Endothelial cell of hepatic sinusoid (primary cell): ENCODE measurements around the gene SLC38A1.
"Not testable (repeated sequence)": the region's sequence is repeated elsewhere in the genome, so short reads cannot be mapped to it uniquely, and the experiment has no call there.

ENCODE experiments used
- in situ Hi-C: cut with HindIII; loops from 2 replicates; pipeline ENCODE4 v1.10.0; 2017; ENCODE audit warnings: low sequenced_read_pairs

The SLC38A1 gene

GRCh38 chr12:46265102-46265501, 3.7 kb downstream of the SLC38A1 start:
- in situ Hi-C loops: no loop called here

GRCh38 chr12:46264057-46264456, 4.8 kb downstream of the SLC38A1 start:
- in situ Hi-C loops: loop anchor here (5.0 kb wide), 1 partner anchor 103 kb away; no protein-coding TSS in a partner anchor

- in situ Hi-C loops: loop anchor here (5.0 kb wide), 1 partner anchor 104 kb away; no protein-coding TSS in a partner anchor
Observed at GRCh38 chr12:46263140-46264016, 5.5 kb downstream of the SLC38A1 start.

- in situ Hi-C loops: loop anchor here (5.0 kb wide), 1 partner anchor 106 kb away; no protein-coding TSS in a partner anchor
Observed at GRCh38 chr12:46261646-46262045, 7.2 kb downstream of the SLC38A1 start.

GRCh38 chr12:46260913-46261476, 7.8 kb downstream of the SLC38A1 start:
- in situ Hi-C loops: loop anchor here (5.0 kb wide), 1 partner anchor 106 kb away; no protein-coding TSS in a partner anchor

GRCh38 chr12:46260124-46260912, 8.5 kb downstream of the SLC38A1 start:
- in situ Hi-C loops: loop anchor here (5.0 kb wide), 1 partner anchor 107 kb away; no protein-coding TSS in a partner anchor

GRCh38 chr12:46259713-46260112, 9.1 kb downstream of the SLC38A1 start:
- in situ Hi-C loops: loop anchor here (5.0 kb wide), 1 partner anchor 108 kb away; no protein-coding TSS in a partner anchor

- in situ Hi-C loops: no loop called here
Observed at GRCh38 chr12:46259071-46259470, 9.8 kb downstream of the SLC38A1 start.

GRCh38 chr12:46258129-46258528, 10.7 kb downstream of the SLC38A1 start:
- in situ Hi-C loops: no loop called here

GRCh38 chr12:46256942-46257341, 11.9 kb downstream of the SLC38A1 start:
- in situ Hi-C loops: no loop called here

- in situ Hi-C loops: no loop called here
Observed at GRCh38 chr12:46253544-46254162, 15.2 kb downstream of the SLC38A1 start.

- in situ Hi-C loops: not testable (repeated sequence)
Observed at GRCh38 chr12:46251994-46252393, 16.8 kb downstream of the SLC38A1 start.

GRCh38 chr12:46249960-46250359, 18.9 kb downstream of the SLC38A1 start:
- in situ Hi-C loops: not testable (repeated sequence)

- in situ Hi-C loops: no loop called here
Observed at GRCh38 chr12:46246021-46246700, 22.7 kb downstream of the SLC38A1 start.

- in situ Hi-C loops: no loop called here
Observed at GRCh38 chr12:46244997-46245396, 23.8 kb downstream of the SLC38A1 start.

- in situ Hi-C loops: no loop called here
Observed at GRCh38 chr12:46244273-46244915, 24.4 kb downstream of the SLC38A1 start.

GRCh38 chr12:46242569-46242968, 26.3 kb downstream of the SLC38A1 start:
- in situ Hi-C loops: no loop called here

- in situ Hi-C loops: no loop called here
Observed at GRCh38 chr12:46240436-46240835, 28.4 kb downstream of the SLC38A1 start.

- in situ Hi-C loops: no loop called here
Observed at GRCh38 chr12:46238821-46239220, 30.0 kb downstream of the SLC38A1 start.
